Uterus (tissue), 4 donors: ENCODE measurements around the gene RUBCNL. TPM values are rescaled to one million over a fixed set of nuclear protein-coding genes. Genes with fewer than 3 reads are reported as not detected.

Experiments
- DNase-seq, 2 donors: peaks; one replicate each; pipeline ENCODE4 v3.0.0-alpha.2; 2019 to 2020
- H3K27ac ChIP-seq, 2 donors: fragments of 200-600 bp; sonication (generic); 1 replicate in 1 of 2; 2 replicates in 1 of 2; pipeline ENCODE4 v1.5.1; 2016 to 2018
- H3K27me3 ChIP-seq, 2 donors: fragments of 200-600 bp; sonication (generic); one replicate each; pipeline ENCODE4 v1.5.1; 2018 to 2019; ENCODE audit warnings: control low read depth in 1 of 2
- H3K36me3 ChIP-seq, 2 donors: fragments of 200-600 bp; sonication (generic); one replicate each; pipeline ENCODE4 v1.5.1; 2019; ENCODE audit warnings: control low read depth in 1 of 2
- H3K4me1 ChIP-seq, 2 donors: fragments of 200-600 bp; sonication (generic); one replicate each; pipeline ENCODE4 v1.5.1; 2018 to 2019; ENCODE audit warnings: control low read depth in 1 of 2
- H3K4me3 ChIP-seq, 2 donors: fragments of 200-600 bp; sonication (generic); 1 replicate in 1 of 2; 2 replicates in 1 of 2; pipeline ENCODE4 v1.5.1; 2018 to 2019; ENCODE audit warnings: mild to moderate bottlenecking in 1 of 2
- H3K9me3 ChIP-seq, 2 donors: fragments of 200-600 bp; sonication (generic); one replicate each; pipeline ENCODE4 v1.5.1; 2019; ENCODE audit warnings: control low read depth in 1 of 2
- POLR2A ChIP-seq, 2 donors: fragments of 450-650 bp; IDR thresholded peaks; one replicate each; pipeline ENCODE4 v1.6.1; 2016; ENCODE audit warnings: antibody characterized with exemption in 2 of 2, mild to moderate bottlenecking in 1 of 2, moderate library complexity in 1 of 2
- intact Hi-C: fragments of 100-400 bp; cut with DNase I; formaldehyde crosslinking; loops from one replicate; pipeline ENCODE4 v1.15.1; 2023; ENCODE audit warnings: low total_unique reads
- total RNA-seq, 4 donors: library from RNA; depleted of rRNA in 3 of 4; stranded (reverse); fragments of >200 nt in 3 of 4; gene quantifications; one replicate each; pipeline versions ENCODE4 v1.1.0 to v1.2.4, GENCODE V29; 2014 to 2023
- TF ChIP-seq, protein P1 (sequence below), 4 experiments: fragments of 200-600 bp in 2 of 4; fragments of 450-650 bp in 2 of 4; sonication (generic) in 2 of 4; IDR thresholded peaks; one replicate each; pipeline ENCODE4 v1.5.1; 2016 to 2019; ENCODE audit warnings: antibody characterized with exemption in 4 of 4, mild to moderate bottlenecking in 2 of 4, moderate library complexity in 1 of 4
- donor health status: DM: yes; HTN: yes; CAD: no.

The RUBCNL gene
- total RNA-seq, 4 donors from 2014 or later, result 0.59 to 11.8 (median 3.3) TPM

- Histone ChIP-seq H3K27ac (no peak overlapping the region), H3K36me3 (no peaks in the 10 kb centered on the region), H3K4me1 (no peaks in the 10 kb centered on the region), H3K4me3 (no peak overlapping the region), H3K9me3 (no peaks in the 10 kb centered on the region), H3K27me3 (no peaks in the 10 kb centered on the region)
- intact Hi-C loops, result no loop called here
- TF ChIP-seq POLR2A (IDR thresholded peaks at IDR 0.05), result no peak
- TF ChIP-seq, protein P1, sequence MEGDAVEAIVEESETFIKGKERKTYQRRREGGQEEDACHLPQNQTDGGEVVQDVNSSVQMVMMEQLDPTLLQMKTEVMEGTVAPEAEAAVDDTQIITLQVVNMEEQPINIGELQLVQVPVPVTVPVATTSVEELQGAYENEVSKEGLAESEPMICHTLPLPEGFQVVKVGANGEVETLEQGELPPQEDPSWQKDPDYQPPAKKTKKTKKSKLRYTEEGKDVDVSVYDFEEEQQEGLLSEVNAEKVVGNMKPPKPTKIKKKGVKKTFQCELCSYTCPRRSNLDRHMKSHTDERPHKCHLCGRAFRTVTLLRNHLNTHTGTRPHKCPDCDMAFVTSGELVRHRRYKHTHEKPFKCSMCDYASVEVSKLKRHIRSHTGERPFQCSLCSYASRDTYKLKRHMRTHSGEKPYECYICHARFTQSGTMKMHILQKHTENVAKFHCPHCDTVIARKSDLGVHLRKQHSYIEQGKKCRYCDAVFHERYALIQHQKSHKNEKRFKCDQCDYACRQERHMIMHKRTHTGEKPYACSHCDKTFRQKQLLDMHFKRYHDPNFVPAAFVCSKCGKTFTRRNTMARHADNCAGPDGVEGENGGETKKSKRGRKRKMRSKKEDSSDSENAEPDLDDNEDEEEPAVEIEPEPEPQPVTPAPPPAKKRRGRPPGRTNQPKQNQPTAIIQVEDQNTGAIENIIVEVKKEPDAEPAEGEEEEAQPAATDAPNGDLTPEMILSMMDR (IDR thresholded peaks at IDR 0.05), result no peak
- no peak for DNase-seq
These were observed 75.8 kb downstream of the RUBCNL start for GRCh38 chr13:46311217-46311616.

DNA sequence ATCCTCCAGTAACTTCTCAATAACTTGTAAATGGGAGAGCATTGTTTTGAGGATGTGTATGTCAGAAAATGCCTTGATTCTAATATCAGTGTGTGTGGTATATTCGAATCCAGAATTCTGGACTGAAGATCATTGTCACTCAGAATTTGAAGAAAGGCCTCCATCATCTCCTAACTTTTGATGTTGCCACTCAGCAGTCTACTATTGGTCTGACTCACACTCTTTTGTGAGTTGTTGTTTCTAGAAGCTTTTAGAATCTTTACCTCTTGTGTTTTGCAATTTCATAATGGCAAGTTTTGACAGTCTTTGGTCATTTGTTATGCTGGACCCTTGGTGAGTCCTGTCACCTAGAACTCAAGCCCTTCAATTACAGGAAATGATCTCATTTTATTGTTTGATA, 77.0 kb downstream of the RUBCNL start:
- intact Hi-C loops, result no loop called here
- Histone ChIP-seq H3K36me3 (no peaks in the 10 kb centered on the region), H3K9me3 (no peaks in the 10 kb centered on the region), H3K4me1 (no peaks in the 10 kb centered on the region), H3K4me3 (no peak overlapping the region), H3K27ac (no peak overlapping the region), H3K27me3 (no peaks in the 10 kb centered on the region)
- no peak for DNase-seq
- TF ChIP-seq, protein P1 (IDR thresholded peaks at IDR 0.05), result no peak
- no peak for TF ChIP-seq POLR2A (IDR thresholded peaks at IDR 0.05)

DNA sequence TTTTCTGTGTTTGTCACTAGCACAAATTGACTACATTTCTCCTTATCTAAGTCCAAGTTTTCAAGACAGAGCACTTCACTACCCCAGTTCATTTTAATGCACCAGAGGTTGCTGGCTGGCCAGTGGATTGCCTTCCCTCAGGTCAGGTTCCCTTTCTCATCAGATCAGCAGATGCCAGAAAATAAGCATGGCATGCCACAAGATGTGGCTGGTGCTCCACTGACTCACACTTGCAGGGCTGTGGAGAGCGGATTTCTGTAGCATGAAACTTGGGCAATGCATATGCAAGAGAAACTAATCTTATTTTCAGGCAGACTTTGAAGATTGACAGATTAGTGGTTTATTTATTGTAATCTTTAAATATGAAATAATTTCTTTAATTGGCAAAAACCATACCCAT, 79.5 kb downstream of the RUBCNL start:
- DNase-seq, result no peak
- Histone ChIP-seq H3K36me3 (no peaks in the 10 kb centered on the region), H3K27ac (no peak overlapping the region), H3K4me3 (no peak overlapping the region), H3K27me3 (no peaks in the 10 kb centered on the region), H3K9me3 (no peaks in the 10 kb centered on the region), H3K4me1 (no peaks in the 10 kb centered on the region)
- intact Hi-C loops, result no loop called here
- no peak for TF ChIP-seq POLR2A (IDR thresholded peaks at IDR 0.05)
- TF ChIP-seq, protein P1 (IDR thresholded peaks at IDR 0.05), result no peak

DNA sequence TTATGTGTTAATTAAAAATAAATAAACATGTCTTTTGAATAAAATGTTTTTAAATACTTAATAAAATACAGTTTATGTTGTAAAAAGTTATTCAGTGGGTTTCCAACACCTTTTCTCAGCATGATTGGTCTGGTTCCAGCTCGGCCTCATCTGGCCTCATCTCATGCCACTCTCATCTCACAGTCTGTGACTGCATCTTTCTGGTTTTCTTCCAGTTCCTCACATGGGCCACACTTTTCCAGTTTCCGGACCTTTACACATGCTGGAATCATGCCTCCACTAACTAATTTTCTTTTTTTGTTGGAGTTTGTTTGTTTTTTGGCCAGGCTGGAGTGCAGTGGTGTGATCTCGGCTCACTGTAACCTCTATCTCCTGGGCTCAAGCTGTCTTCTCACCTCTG, 82.5 kb downstream of the RUBCNL start:
- no peak for DNase-seq
- intact Hi-C loops, result no loop called here
- Histone ChIP-seq H3K4me3 (no peak overlapping the region), H3K4me1 (no peaks in the 10 kb centered on the region), H3K27me3 (no peaks in the 10 kb centered on the region), H3K9me3 (no peaks in the 10 kb centered on the region), H3K36me3 (no peaks in the 10 kb centered on the region), H3K27ac (no peak overlapping the region)
- TF ChIP-seq, protein P1 (IDR thresholded peaks at IDR 0.05), result no peak
- no peak for TF ChIP-seq POLR2A (IDR thresholded peaks at IDR 0.05)

DNA sequence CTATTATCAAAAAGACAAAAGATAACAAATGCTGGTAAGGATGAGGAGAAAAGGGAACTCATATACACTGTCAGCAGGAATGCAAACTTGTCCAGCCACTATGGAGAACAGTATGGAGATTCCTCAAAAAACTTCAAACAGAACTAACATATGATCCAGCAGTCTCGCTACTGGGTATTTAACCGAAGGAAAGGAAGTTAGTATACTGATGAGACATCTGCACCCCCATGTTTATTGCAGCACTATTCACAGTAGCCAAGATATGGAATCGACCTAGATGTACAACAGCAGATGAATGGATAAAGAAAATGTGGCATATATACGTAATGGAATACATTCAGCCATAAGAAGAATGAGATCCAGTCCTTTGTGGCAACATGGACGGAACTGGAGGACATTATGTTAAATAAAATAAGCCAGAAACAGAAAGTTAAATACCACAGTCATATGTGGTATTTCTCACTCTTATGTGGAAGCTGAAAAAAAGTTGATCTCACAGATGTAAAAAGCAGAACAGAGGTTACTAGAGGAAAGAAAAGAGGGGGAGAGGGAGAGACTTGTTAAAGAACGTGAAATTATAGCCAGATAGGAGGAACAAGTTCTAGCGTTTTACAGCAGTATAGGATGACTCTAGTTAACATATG, 83.2 kb downstream of the RUBCNL start:
- H3K4me1 ChIP-seq, result no peaks in the 10 kb centered on the region
- intact Hi-C loops, result no loop called here
- no peak for DNase-seq

More for the DNA sequence above, 83.2 kb downstream of the RUBCNL start:
- Histone ChIP-seq H3K4me3 (no peak overlapping the region), H3K9me3 (no peaks in the 10 kb centered on the region), H3K27me3 (no peaks in the 10 kb centered on the region), H3K27ac (no peak overlapping the region), H3K36me3 (no peaks in the 10 kb centered on the region)
- TF ChIP-seq, protein P1 (IDR thresholded peaks at IDR 0.05), result no peak
- no peak for TF ChIP-seq POLR2A (IDR thresholded peaks at IDR 0.05)
